ENCODE measurements around the gene RIMBP2.

- no peak for TF ChIP-seq CTCF (IDR thresholded peaks at IDR 0.05)
- no peak for TF ChIP-seq EZH2phosphoT487 (IDR thresholded peaks at IDR 0.05)
- TF ChIP-seq EZH2 (IDR thresholded peaks at IDR 0.05) = no peak
These were observed 46.3 kb downstream of the RIMBP2 start for GRCh38 chr12:130669797-130670196.
